C4-2B (cell line): ENCODE measurements around the gene TCF4.

Experiments used
- CTCF ChIP-seq: fragments of 450-650 bp; conservative IDR thresholded peaks from 2 replicates; pipeline ENCODE4 v1.5.1; 2017; ENCODE audit warnings: mild to moderate bottlenecking
- ZFX ChIP-seq: fragments of 450-650 bp; IDR thresholded peaks from 2 replicates; pipeline ENCODE4 v1.6.1; 2017

GRCh38 chr18:55376387-55376786 lies 211.6 kb downstream of the TCF4 start:
- TF ChIP-seq CTCF (no peak), ZFX (no peak)
